GM12801 (cell line): Measurements from ENCODE around the gene GABBR2.

Experiments used
- CTCF ChIP-seq: IDR thresholded peaks from one replicate; pipeline ENCODE4 v1.5.1; 2011; ENCODE audit warnings: control low read depth; ENCODE audit not compliant: insufficient read length; ENCODE audit errors: extremely low read depth

The GABBR2 gene

GRCh38 chr9:98314381-98315066, 394.2 kb downstream of the GABBR2 start:
- no peak for TF ChIP-seq CTCF

GRCh38 chr9:98312365-98312764, 396.4 kb downstream of the GABBR2 start:
- no peak for TF ChIP-seq CTCF

DNA sequence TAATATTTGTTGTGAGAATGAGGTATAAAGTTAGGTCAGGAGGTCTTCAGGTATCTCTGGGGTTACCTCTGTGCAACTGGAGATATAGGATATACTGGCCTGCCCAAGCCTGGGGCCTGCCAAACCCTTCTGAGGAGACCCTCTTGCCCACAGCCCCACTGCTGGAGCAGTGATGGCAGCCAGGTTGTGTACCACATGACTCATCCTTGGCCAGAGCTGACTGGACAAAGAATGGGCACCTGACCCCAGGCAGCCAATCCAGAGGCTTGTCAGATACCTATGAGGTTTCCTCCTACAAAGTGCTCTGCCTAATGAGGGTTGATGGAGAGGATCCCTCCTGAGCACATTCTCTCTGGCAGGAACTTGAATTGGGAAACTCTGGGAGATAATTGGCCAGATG, 397.2 kb downstream of the GABBR2 start:
- no peak for TF ChIP-seq CTCF

- no peak for TF ChIP-seq CTCF
Observed at GRCh38 chr9:98310752-98311392, 397.9 kb downstream of the GABBR2 start.

DNA sequence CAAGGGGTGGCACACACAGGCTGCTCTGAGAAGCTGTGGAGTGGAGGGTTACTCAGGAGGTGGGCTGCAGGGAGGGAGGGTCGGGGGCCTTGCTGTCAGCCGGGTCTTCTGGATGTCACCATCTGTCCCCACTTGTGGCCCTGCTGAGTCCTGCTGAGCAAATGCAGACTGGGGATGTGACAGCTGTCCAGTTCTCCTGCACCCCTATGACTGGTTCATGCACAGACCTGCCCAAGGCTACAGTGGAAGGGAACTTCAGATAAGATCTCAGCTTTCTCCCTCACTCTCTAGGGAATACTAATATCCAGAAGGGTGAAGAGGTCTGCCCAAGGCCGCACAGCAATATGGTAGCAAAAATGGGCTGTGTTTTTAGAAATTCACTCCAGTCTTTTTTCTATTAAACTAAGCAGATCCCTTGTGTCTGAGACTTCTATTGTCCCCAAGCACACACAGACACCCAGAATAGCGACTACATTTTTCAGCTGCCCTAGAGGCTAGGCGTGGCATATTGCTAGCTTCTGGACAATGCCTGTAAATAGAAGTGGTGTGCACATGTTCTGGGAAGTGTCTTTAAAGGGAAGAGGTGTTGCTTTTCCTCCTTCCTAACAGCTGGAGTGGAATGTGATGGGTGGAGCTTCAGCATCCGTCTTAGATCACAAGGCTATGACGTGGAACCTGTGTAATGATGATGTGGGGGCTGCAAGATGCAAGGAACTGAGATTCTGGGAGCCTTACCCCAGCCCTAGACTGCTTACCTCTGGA, 402.2 kb downstream of the GABBR2 start:
- no peak for TF ChIP-seq CTCF

GRCh38 chr9:98304381-98304780, 404.4 kb downstream of the GABBR2 start:
- no peak for TF ChIP-seq CTCF

- TF ChIP-seq CTCF = no peak
Observed at GRCh38 chr9:98303633-98304125, 405.1 kb downstream of the GABBR2 start.
